GM06990 (cell line): ENCODE data around the gene SF3A1.

ENCODE experiments used
- DNase-seq: peaks from one replicate; pipeline ENCODE4 v3.0.0-alpha.2; 2011; ENCODE audit not compliant: insufficient read length; ENCODE audit errors: extremely low read depth
- H3K27me3 ChIP-seq: replicated peaks from 2 replicates; pipeline ENCODE4 v1.6.0; 2011; ENCODE audit warnings: low read length; ENCODE audit not compliant: control insufficient read depth, insufficient read depth
- H3K36me3 ChIP-seq: 2 replicates; pipeline ENCODE4 v1.5.1; 2011; ENCODE audit warnings: low read length; ENCODE audit not compliant: control insufficient read depth, insufficient read depth
- H3K4me3 ChIP-seq: replicated peaks from 2 replicates; pipeline ENCODE4 v1.5.1; 2011; ENCODE audit warnings: low read depth, mild to moderate bottlenecking, control low read depth, low read length
- CTCF ChIP-seq: IDR thresholded peaks from 2 replicates; pipeline ENCODE4 v1.5.1; 2011; ENCODE audit warnings: low read length, control low read depth, mild to moderate bottlenecking, inconsistent platforms; ENCODE audit not compliant: insufficient read depth, poor library complexity, severe bottlenecking

SF3A1 gene

GRCh38 chr22:30324014-30324730, 32.5 kb downstream of the SF3A1 start:
- DNase-seq = no peak
- Histone ChIP-seq H3K36me3 (peaks cover 10% of the 10 kb centered on the region), H3K4me3 (peak overlapping the region; percentile 78; the same call in 1 of the 2 replicates), H3K27me3 (no peaks in the 10 kb centered on the region)
- no peak for TF ChIP-seq CTCF

GRCh38 chr22:30323246-30323645, 33.4 kb downstream of the SF3A1 start:
- TF ChIP-seq CTCF = no peak
- no peak for DNase-seq

GRCh38 chr22:30321461-30321860, 35.2 kb downstream of the SF3A1 start:
- Histone ChIP-seq H3K36me3 (peaks cover 12% of the 10 kb centered on the region), H3K4me3 (no peak overlapping the region), H3K27me3 (no peaks in the 10 kb centered on the region)
- no peak for DNase-seq
- no peak for TF ChIP-seq CTCF

More at GRCh38 chr22:30323246-30323645, 33.4 kb downstream of the SF3A1 start:
- H3K4me3 ChIP-seq = no peak overlapping the region
- peaks cover 10% of the 10 kb centered on the region for H3K36me3 ChIP-seq
- no peaks in the 10 kb centered on the region for H3K27me3 ChIP-seq

GRCh38 chr22:30320021-30320556, 36.6 kb downstream of the SF3A1 start:
- Histone ChIP-seq H3K4me3 (no peak overlapping the region), H3K36me3 (peaks cover 12% of the 10 kb centered on the region), H3K27me3 (no peaks in the 10 kb centered on the region)
- DNase-seq = no peak
- no peak for TF ChIP-seq CTCF

- no peak for TF ChIP-seq CTCF
- Histone ChIP-seq H3K4me3 (no peak overlapping the region), H3K36me3 (peaks cover 10% of the 10 kb centered on the region), H3K27me3 (no peaks in the 10 kb centered on the region)
- DNase-seq = no peak
Measured at GRCh38 chr22:30318799-30319419, 37.8 kb downstream of the SF3A1 start.
